Amniotic stem cell (primary cell): ENCODE results near the gene DKKL1.

Experiments used
- DNase-seq: peaks from one replicate; lab custom pipeline; 2025; lab: John Stamatoyannopoulos, UW

The DKKL1 gene

DNA sequence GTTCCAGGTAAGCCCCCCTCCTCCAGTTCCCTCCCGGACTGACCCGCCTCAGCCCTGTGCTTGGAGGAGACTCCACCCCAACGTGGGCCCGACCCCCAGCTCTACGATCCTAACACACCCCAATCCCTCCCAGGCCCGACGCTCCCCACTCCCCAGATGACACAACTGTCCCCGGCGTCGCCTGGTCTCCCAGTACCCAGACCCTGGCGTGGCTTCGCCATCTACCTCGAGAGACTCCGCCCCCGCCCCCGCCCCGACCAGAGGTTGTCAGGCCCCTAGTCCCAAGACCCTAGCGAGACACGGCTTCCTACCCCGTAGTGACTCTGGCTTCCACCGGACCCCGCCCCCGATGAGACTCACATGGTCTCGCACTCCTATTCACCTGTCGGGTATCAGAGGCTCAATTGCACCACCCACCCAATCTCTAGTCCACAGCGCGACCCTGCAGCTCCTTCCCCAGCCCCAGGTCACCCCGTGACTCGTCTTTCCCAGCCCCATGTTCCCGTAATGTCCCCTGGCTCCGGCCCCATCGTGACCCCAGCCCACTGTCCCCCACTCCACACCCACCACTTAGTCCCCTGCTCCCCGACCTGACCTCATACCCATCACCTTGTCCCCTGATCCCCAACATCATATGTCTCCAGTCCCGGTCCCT lies 25.5 kb upstream of the DKKL1 start:
- DNase-seq = no peak

DNA sequence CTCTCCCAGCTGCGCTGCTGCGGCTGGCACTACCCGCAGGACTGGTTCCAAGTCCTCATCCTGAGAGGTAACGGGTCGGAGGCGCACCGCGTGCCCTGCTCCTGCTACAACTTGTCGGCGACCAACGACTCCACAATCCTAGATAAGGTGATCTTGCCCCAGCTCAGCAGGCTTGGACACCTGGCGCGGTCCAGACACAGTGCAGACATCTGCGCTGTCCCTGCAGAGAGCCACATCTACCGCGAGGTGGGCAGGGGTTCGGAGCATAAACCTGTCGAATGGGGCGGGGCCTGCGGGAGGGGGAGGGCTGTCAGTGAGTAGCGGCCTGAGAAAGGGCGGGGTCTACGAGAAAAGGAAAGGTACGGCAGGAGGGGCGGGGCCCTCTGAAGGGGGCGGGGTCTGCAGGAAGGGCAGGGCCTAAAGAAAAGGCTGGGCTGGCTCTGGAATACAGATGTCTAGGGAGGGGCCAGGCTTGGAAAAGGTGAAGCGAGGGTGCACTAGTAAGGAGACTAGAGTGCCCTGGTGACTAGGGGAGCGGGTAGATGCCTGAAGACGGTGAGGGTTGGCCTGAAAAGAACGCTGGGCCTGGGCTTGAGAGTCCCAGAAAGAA lies 24.9 kb upstream of the DKKL1 start:
- no peak for DNase-seq

DNA sequence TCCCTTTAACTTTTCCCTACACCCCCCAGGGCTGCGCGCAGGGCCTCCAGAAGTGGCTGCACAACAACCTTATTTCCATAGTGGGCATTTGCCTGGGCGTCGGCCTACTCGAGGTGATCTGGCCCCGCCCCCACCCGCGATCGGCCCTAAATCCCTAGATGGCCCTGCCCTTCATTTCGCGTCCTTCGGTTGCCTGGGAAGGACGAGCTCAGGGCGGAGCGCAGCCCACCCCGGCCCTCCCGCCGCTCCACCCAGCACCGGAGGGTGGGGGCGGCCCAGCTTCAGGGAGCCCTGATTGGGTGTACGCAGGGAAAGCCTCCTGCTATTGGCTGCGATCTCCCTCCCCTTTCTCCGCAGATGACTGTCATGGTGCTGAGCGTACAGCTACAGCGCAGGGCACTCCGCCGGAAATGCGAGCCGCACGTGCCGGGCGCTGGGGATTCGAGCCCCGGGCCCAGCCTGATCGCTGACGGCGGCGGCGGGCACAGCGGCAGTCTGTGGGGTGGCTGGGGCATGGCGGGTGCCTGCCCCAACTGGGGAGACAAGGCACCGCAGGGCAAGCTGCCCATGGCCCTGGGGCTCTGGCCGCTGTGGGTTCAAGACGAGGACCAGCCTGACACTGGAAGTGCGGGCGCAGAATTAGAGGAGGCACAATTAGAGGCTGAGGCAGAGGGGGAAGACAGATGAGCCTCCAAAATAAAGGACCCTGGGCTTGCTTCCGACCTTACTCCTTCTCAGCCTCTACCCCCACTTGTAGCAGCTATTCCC lies 24.2 kb upstream of the DKKL1 start:
- no peak for DNase-seq

DNA sequence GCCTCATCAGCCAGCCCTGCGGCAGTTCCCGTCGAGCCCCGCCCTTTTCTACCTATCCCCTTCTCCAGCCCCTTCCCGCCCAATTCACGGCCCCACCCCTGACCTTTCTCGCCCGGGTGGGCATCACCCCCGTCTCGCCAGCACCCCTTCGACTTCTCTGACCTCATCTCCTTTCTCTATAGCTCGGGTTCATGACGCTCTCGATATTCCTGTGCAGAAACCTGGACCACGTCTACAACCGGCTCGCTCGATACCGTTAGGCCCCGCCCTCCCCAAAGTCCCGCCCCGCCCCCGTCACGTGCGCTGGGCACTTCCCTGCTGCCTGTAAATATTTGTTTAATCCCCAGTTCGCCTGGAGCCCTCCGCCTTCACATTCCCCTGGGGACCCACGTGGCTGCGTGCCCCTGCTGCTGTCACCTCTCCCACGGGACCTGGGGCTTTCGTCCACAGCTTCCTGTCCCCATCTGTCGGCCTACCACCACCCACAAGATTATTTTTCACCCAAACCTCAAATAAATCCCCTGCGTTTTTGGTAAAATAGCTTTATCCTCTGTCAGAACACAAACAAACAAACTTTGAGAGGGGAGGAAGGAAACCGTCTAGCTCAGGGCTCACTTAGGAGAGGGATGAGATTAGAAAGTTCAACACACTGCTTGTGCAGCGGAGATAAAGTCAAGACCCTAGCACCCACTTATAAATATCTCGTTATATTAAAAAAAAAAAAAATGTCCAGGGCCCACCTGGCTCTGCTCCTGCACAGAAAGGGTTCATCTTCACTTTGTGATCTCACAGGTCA lies 23.4 kb upstream of the DKKL1 start:
- no peak for DNase-seq

DNA sequence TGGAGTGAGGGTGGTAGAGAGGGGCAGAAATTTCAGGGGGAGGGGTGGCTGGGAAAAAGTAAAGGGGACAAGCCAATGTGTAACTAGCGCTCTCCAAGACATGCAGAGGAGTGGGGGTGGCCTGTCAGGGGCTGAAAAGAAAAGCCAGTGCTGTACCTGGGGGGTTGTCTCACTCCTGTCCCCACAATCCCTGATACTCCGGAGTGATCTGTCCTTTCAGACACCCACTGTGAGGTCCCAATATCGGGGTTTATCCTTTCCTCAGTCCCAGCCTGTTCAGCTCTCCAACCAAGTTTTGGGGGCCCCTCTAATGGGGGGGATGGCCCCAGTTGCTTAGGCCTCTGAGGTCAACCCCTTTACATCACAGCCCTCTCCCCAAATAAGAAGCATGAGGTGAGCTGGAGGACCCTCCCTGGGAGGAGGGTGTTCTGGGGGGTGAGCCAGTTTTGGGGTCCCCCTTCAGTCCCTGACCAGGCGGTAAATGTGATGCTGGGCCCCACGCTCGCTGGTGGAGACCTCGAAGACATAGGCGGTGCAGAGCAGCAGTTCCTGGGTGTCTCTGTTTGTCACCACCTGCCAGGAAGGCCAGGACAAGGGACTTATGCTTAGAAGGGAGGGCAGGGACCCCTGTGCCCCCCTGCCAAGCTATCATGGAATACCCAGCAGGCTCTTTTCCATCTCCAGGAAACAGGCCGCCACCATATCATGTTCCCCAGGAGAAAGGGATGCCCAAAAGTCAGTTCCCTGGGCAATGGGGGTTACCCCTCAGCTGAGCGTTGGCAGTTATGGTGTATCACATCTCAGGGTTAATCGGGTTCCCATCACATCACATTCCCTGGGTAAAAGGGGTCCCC lies 22.6 kb upstream of the DKKL1 start:
- no peak for DNase-seq

DNA sequence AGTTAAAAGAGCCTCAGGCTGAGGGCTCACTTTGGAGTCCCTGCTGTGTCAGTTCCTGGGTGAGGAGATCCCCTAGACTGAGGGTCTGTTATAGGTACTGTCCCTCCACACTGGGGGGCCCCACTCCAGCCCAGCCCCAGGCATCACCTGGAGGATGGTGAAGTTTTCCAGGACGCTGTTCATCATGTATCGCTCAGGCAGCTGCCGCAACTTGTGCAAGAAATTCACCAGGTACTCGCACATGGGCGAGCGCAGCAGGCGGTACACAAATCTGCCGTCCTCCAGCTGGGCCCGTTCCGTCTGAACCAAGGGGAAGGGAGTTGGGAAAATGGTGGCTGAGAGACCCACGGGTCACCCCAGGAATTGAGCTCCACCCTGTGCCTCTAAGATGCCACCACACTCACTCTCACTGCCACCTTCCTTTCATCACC lies 21.4 kb upstream of the DKKL1 start:
- DNase-seq = no peak

DNA sequence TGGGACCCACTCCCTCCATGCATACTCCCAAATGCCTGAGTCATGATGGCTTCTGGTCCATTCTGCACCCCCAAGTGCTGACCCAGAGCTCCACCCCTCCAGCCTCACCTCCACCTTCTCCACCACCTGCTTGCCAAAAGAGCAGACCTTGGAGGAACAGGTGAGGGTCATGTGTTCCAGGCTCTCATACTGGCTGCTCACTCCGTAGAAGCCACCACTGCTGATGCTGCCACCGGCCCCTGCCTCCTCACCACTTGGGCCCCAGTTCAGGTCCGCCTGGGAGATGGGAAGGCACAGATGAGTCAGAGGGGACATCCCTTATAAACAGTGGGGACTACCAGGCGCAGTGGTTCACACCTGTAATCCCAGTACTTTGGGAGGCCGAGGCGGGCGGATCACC lies 20.6 kb upstream of the DKKL1 start:
- no peak for DNase-seq

DNA sequence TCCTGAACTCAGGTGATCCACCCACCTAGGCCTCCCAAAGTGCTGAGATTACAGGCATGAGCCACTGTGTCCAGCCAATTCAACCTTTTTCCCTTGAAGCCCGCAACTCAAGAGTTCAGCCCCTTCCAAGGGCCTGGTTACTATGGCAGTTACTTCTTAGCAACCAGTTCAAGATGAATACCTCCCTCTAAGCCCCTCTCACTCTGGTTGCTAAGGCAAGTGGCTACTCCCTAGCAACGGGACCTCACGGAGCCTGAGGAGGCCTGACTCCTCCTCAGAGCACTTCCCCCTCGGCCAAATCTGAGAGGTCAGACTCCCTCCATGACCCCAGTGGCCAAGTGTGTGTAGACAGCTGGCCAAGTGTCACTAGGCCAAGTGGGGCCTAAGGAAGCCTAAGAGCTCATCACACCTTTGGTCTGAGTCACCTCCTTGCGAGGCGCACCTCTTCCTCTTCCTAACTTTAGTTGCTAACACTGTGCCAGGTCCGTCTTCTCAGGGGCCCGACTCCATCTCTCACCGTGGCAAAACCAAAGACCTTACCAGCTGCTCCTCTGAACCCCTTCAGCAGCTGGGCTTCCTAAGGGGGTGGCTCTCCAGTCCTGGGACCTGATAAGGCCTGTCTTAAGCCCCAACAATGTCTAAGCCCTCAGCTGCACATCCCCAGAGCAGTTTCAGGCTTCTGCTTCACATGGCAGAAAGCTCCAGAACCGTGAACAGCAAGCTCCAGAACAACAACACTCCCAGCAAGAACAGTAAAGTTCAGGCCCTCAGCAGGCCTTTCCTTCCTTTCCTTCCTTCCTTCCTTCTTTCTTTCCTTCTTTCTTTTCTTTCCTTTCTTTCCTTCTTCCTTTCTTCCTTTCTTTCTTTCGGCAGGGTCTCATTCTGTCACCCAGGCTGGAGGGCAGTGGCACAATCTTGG lies 18.9 kb upstream of the DKKL1 start:
- no peak for DNase-seq

DNA sequence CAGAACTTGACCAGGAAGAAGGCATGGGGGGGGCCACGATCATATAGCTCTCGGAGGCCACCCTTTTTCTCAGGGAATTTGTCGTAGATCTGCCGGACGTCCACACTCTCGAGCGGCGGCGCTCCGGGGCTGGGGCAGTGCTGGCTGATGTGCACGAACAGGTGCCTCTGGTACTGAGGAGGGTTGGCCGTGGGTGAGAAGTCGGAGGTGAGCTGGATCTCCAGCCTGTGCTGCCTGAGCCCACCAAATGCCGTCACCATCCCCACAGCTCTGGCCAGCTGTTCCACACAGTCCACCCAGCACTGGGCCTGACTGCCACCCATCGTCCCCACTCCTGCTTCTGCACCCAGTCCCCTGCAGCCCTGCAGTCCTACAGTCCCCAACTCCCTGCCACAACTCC lies 16.5 kb upstream of the DKKL1 start:
- no peak for DNase-seq

DNA sequence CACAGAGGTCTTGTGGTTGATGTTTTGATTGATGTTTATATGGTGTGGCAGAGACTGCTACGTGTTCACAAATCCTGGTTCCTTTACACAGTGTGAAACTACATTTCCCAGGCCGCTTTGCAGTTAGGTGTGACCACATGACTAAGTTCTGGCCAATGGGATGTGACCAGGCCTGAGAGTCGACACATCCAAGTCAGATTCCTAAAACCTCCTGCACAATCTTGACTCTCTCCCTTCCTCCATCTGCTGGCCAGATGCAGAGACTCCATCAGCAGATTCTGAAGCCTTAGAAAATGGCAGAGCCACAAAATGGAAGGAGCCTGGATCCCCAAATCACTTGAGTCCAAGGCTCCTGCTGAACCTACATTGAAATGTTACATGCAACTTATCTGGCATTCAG lies 15.8 kb upstream of the DKKL1 start:
- no peak for DNase-seq

DNA sequence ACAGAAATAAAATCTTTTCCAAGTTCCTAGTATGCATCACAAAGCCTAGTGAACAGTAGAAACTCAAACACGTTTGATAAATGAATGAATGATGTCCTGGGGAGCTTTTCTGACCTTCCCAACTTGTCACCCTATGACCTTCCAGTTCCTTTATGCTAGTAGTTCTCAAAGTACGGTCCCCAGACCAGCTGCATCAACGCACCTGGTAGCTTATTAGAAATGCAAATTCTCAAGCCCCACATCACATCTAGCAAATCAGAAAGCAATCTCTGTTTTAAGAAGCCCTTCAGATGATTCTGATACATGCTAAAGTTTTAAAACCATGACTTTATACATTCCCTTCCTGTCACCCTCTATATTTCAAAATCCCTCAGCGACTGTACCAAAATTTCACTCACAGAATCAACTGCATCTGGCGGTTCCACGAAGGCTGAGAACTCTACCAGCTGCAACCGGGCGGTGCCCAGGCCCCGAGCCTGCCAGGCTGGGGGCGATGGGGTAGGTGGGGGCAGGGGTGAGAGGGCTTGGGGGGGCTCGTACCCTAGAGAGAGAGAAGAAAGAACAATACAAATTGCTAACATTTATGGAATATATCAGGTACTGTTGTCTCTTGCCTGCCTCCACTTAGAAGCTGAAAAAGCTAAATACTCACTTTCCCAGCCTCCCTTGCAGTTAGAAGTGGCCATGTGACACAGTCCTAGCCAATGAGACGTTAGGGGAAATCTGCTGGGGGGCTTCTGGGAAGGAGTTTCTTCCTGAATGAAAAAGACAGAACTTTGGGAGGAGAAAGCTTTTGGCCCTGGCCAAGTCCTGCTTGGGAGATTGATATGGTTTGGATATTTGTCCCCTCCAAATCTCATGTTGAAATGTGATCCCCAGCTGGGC lies 15.1 kb upstream of the DKKL1 start:
- no peak for DNase-seq

DNA sequence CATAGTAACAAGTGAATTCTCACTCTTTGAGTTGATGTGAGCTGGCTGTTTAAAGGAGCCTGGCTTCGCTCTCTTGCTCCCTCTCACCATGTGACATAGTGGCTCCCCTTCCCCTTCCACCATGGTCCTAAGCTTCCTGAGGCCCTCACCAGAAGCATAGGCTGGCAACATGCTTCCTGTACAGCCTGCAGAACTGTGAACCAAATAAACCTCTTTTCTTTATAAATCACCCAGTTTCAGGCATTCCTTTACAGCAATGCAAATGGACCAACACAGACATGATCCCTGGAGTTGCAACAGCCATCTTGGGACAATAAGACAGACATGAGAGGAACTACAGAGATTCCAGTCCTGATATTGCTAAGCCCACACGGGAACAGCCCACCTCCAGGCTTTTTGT lies 14.1 kb upstream of the DKKL1 start:
- DNase-seq = no peak

DNA sequence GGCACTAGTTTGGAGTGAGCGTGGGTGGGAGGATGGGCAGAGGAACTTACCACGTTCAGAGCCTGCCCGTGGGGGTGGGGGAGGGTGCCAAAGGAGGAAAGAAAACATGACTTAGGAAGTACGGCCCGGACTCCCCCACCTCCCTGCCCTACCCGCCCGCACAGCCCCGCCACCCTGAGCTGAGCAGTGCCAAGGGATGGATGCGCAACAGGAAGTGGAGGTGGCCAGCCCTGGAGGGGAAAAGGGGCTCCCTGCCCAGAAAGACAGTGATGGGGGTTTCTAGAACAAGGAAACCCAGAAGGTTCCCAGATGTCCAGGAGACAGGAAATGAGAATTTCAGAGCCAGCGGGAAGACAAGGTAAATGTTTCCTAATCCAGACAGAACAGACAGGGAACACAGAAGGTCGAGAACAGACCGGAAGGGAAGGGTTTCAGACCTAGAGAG lies 7.7 kb upstream of the DKKL1 start:
- no peak for DNase-seq

DNA sequence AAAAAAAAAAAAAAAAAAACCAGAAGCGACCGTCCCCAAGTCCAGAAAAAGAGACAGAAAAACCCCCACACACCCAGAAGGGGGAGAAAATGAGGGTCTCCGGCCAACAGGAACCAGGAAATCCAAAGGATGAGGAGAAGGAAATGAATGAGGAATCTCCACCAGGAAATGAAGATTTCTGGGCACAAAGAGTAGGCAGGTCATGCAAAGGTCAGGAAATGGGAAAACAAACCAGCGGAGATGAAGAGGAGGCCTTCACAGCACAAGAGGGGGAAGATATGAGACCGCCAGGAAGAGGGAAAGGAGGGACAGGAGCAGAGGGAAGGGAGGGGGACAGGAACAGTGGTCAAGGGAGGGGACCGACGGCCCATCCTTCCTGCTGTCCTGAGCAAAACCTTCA lies 7.3 kb upstream of the DKKL1 start:
- DNase-seq = no peak

DNA sequence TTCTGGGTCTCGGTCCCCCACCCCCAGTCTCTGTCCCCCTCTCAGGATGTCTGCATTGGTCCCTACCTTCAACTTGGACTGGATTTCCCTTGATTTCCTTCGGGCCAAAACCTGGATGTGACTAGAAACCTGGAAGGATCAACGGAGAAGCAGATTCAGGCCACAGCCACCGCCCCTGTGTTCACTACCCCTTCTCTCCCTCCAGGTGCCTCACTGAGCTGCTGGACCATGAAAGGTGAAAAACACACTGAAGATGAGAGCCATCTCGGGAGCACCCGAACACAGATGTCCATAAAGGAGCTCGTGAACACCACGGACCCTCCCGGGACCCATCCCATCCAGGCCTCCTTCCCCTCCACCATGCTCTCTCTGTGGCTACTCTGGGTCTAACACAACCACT lies 6.5 kb upstream of the DKKL1 start:
- DNase-seq = no peak

DNA sequence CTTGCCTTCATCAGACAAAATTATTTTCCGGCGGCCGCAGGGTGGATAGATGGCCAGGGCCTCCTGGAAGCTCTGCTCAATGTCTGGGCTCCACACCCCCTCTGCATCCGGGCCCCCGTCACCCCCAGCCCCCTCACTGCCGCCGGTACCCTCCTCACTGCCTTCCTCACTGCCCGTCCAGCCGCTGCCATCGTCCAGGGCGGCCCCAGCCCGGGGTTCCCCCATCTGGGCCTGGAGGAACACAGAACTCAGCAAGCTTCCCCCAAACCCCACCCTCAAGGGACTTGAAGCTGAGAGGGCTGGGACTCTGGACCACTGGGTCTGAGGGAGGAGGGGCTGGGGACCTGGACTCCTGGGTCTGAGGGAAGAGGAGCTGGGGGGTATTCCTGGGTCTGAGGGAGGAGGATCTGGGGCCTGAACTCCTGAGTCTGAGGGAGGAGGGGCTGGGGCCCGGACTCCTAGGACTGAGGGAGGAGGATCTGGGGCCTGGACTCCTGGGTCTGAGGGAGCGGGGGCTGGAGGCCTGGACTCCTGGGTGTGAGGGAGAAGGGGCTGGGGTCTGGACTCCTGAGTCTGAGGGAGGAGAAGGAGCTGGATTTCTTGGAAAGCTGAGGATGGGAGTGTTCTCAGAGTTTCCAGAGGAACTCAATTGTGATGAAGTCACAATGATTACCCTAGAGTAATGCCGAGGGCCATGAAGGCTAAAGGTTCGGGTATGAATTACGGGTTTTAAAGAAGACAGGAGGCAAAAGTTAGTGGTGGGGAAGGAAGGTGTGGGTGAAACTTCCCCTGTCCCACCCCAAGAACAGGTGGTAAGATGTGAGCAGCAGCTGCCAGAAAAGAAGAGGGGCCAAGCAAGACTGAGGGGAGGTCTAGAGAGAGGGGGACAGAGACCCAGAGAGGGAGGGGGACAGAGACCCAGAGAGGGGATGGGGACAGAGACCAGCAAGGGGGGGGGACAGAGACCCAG lies 3.5 kb upstream of the DKKL1 start:
- no peak for DNase-seq

DNA sequence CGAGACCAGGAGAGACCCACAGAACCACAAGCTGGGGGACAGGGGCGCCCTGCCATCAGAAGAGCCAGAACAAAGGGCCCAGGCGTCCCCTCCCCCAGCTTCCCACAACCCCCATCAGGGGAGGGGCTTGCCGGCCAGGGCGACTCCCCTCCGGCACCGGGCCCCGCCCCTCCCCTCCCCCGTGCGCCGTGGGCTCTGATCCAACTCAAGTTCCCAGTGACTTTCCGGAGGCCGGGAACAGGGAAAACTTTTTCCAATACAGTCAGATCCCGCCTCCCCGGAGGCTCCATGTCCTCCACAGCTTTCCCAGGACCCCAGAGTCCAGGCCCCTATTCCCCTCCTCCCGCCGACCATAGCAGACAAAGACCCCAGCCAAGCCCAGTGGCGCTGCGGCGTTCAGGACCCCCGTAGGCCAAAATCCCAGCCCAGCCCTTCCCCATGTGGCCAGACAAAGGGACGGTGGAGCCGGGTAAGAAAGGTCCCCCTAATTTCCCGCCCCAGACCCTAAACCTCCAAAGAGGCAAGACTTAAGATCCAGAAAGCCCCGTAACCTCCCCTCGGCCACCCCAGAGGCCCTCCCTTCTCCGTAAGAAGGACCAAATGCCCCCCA lies 2.1 kb upstream of the DKKL1 start:
- peak; percentile 42 for DNase-seq
